Gastrocnemius medialis (tissue), 4 donors: Measurements from ENCODE around the gene DMD.

ENCODE experiments used
- CTCF ChIP-seq, 5 experiments: fragments of 450-650 bp in 3 of 5; fragments of 200-600 bp in 2 of 5; sonication (generic) in 2 of 5; IDR thresholded peaks in 4 of 5; conservative IDR thresholded peaks in 1 of 5; 1 replicate in 4 of 5; 2 replicates in 1 of 5; pipeline ENCODE4 v1.5.1; 2016 to 2019; ENCODE audit warnings: antibody characterized with exemption in 5 of 5, mild to moderate bottlenecking in 3 of 5, moderate library complexity in 3 of 5
- POLR2A ChIP-seq, 2 donors: fragments of 450-650 bp; IDR thresholded peaks; one replicate each; pipeline ENCODE4 v1.6.1; 2017; ENCODE audit warnings: antibody characterized with exemption in 2 of 2, mild to moderate bottlenecking in 2 of 2, moderate library complexity in 2 of 2

- TF ChIP-seq CTCF (IDR thresholded peaks at IDR 0.05 in 4 of 5, conservative IDR thresholded peaks at IDR 0.05 in 1 of 5), result no peak
- no peak for TF ChIP-seq POLR2A (IDR thresholded peaks at IDR 0.05)
Measured at GRCh38 chrX:32929040-32929439, 282.3 kb downstream of the DMD start.
